GM19467 (cell line): ENCODE data around the gene PPM1M.

Experiments
- ATAC-seq: cut with Tn5 transposase; IDR thresholded peaks from one replicate; pipeline ENCODE4 v1.9.1; 2021; ENCODE audit warnings: mild to moderate bottlenecking, moderate library complexity; ENCODE audit not compliant: unreplicated experiment

The PPM1M gene

GRCh38 chr3:52215351-52215750 lies 30.2 kb upstream of the PPM1M start:
- ATAC-seq = no peak

GRCh38 chr3:52216585-52217408 lies 28.8 kb upstream of the PPM1M start:
- ATAC-seq = no peak

- no peak for ATAC-seq
Measured at GRCh38 chr3:52217409-52217805, 28.2 kb upstream of the PPM1M start.

GRCh38 chr3:52218026-52218425 lies 27.5 kb upstream of the PPM1M start:
- no peak for ATAC-seq

GRCh38 chr3:52218454-52218853 lies 27.1 kb upstream of the PPM1M start:
- ATAC-seq = no peak

- ATAC-seq = no peak
Measured at GRCh38 chr3:52218937-52219650, 26.5 kb upstream of the PPM1M start.

GRCh38 chr3:52220380-52221026 lies 25.1 kb upstream of the PPM1M start:
- no peak for ATAC-seq

GRCh38 chr3:52221141-52221562 lies 24.4 kb upstream of the PPM1M start:
- ATAC-seq = no peak

- no peak for ATAC-seq
Measured at GRCh38 chr3:52221563-52222318, 23.8 kb upstream of the PPM1M start.

- no peak for ATAC-seq
Measured at GRCh38 chr3:52222319-52223221, 23.0 kb upstream of the PPM1M start.

GRCh38 chr3:52223449-52224408 lies 21.8 kb upstream of the PPM1M start:
- no peak for ATAC-seq

- ATAC-seq = peak; percentile 64
Measured at GRCh38 chr3:52225452-52226228, 19.9 kb upstream of the PPM1M start, which contains the start of gene TLR9. Gene TLR9 (minus strand): TSS chr3:52225645. CDS start chr3:52225529, 116 bp downstream.

GRCh38 chr3:52226229-52226817 lies 19.2 kb upstream of the PPM1M start:
- no peak for ATAC-seq

GRCh38 chr3:52227117-52227516 lies 18.4 kb upstream of the PPM1M start:
- ATAC-seq = no peak

- ATAC-seq = no peak
Measured at GRCh38 chr3:52227766-52228165, 17.8 kb upstream of the PPM1M start.

- no peak for ATAC-seq
Measured at GRCh38 chr3:52228266-52228665, 17.3 kb upstream of the PPM1M start.

GRCh38 chr3:52228751-52229291 lies 16.7 kb upstream of the PPM1M start:
- ATAC-seq = no peak
